Measurements from ENCODE around the gene FGF18. TPM values are rescaled to one million over a fixed set of nuclear protein-coding genes. Genes with fewer than 3 reads are reported as not detected.

The FGF18 gene
- total and polyA plus RNA-seq, 4 donors = 0.08 TPM; not detected in 3

DNA sequence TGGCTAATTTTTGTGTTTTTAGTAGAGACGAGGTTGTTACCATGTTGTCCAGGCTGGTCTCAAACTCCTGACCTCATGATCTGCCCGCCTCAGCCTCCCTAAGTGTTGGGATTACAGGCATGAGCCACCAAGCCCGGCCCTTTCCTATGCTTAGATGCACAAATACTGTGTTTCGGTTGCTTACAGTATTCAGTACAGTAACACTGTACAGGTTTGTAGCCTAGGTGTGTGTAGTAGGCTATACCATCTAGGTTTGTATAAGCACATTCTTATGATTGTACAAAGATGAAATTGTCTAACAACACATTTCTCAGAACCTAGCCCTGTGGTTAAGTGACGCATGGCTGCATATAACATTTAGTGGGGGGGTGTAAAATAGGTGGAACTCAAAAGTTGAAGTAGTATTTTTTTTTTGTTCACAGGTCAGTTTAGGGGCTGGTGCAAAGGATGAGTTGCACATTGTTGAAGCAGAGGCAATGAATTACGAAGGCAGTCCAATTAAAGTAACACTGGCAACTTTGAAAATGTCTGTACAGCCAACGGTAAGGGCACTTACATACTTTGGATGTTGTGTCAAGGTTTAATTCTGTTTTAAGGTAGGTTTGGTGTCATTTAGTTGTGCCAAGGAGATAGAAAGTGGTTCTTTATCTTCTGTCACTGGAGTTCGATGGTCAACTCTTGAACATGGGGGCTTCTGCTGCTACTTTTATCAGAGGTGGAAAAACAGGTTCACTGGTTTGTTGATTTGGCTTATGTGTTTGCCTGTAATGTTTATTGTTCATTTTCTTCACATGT lies 28.4 kb upstream of the FGF18 start (continued):
- no peak for TF ChIP-seq TAF1 (conservative IDR thresholded peaks at IDR 0.05)
- no peak for TF ChIP-seq FOXA2 (IDR thresholded peaks at IDR 0.05)
- TF ChIP-seq JUND (IDR thresholded peaks at IDR 0.05) = no peak
- TF ChIP-seq ZBTB33 (IDR thresholded peaks at IDR 0.05) = no peak
- TF ChIP-seq HNF4A (conservative IDR thresholded peaks at IDR 0.05) = no peak
- TF ChIP-seq, protein P1, sequence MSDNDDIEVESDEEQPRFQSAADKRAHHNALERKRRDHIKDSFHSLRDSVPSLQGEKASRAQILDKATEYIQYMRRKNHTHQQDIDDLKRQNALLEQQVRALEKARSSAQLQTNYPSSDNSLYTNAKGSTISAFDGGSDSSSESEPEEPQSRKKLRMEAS (IDR thresholded peaks at IDR 0.05) = no peak
- TF ChIP-seq EGR1 (IDR thresholded peaks at IDR 0.05; ENCODE audit: low read depth in 2 of 2) = no peak

DNA sequence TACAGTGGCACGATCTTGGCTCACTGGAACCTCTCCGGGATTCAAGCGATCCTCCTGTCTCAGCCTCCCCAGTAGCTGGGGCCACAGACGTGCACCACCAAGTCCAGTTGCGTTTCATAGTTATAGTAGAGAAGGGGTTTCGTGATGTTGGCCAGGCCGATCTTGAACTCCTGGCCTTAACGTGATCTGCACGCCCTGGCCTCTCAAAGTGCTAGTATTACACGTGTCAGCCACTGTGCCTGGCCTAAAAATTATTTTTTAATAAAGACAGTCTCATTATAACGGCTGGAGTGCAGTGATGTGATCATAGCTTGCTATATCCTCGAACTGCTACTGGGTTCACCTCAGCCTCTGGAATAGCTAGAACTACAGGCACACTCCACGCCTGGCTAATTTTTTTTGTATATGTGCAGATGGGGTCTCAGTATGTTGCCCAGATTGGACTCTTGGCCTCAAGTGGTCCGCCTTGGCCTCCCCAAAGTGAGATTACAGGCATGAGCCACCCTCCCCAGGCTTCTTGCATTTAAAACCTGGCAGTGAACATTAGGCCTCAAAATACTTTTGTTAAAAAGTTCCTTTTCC lies 27.4 kb upstream of the FGF18 start:
- Histone ChIP-seq H3K4me3 (ENCODE audit: low read depth in 1 of 3, low read length in 3 of 3) (no peak overlapping the region), H3K4me1 (ENCODE audit: control insufficient read depth in 4 of 4, insufficient read depth in 4 of 4, low read length in 3 of 4) (peaks cover 3 to 19% (median 13%) of the 10 kb centered on the region in 4 donors), H3K9me3 (ENCODE audit: control insufficient read depth in 4 of 4, low read length in 3 of 4) (no peaks in the 10 kb centered on the region), H3K27me3 (ENCODE audit: control insufficient read depth in 4 of 4, insufficient read depth in 4 of 4, low read length in 3 of 4) (no peaks in the 10 kb centered on the region), H3K27ac (ENCODE audit: low read depth in 1 of 2, low read length in 2 of 2) (no peak overlapping the region), H3K9ac (ENCODE audit: low read depth in 1 of 2, low read length in 2 of 2) (no peak overlapping the region), H3K36me3 (ENCODE audit: control insufficient read depth in 4 of 4, insufficient read depth in 3 of 4, low read depth in 1 of 4, low read length in 3 of 4) (peaks cover 13 to 53% (median 36%) of the 10 kb centered on the region in 4 donors)
- WGBS = 90% methylated on average over 14 of the region's 14 CpGs
- TF ChIP-seq YY1 (IDR thresholded peaks at IDR 0.05) (no peak), NR2F2 (IDR thresholded peaks at IDR 0.05) (no peak), ATF3 (IDR thresholded peaks at IDR 0.05) (no peak), JUND (IDR thresholded peaks at IDR 0.05) (no peak), FOXA2 (IDR thresholded peaks at IDR 0.05) (no peak), HNF4A (conservative IDR thresholded peaks at IDR 0.05) (no peak), REST (IDR thresholded peaks at IDR 0.05) (no peak), EGR1 (IDR thresholded peaks at IDR 0.05; ENCODE audit: low read depth in 2 of 2) (no peak)
- TF ChIP-seq, protein P2, sequence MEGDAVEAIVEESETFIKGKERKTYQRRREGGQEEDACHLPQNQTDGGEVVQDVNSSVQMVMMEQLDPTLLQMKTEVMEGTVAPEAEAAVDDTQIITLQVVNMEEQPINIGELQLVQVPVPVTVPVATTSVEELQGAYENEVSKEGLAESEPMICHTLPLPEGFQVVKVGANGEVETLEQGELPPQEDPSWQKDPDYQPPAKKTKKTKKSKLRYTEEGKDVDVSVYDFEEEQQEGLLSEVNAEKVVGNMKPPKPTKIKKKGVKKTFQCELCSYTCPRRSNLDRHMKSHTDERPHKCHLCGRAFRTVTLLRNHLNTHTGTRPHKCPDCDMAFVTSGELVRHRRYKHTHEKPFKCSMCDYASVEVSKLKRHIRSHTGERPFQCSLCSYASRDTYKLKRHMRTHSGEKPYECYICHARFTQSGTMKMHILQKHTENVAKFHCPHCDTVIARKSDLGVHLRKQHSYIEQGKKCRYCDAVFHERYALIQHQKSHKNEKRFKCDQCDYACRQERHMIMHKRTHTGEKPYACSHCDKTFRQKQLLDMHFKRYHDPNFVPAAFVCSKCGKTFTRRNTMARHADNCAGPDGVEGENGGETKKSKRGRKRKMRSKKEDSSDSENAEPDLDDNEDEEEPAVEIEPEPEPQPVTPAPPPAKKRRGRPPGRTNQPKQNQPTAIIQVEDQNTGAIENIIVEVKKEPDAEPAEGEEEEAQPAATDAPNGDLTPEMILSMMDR (IDR thresholded peaks at IDR 0.05; ENCODE audit: low read depth, low read length, missing input control) = no peak
- no peak for DNase-seq (ENCODE audit: low spot score)
